KG1 (cell line): ENCODE results near the gene RAB5B.

Experiments used
- DNase-seq: peaks from one replicate; lab custom pipeline; 2025; lab: John Stamatoyannopoulos, UW

The RAB5B gene, protein sequence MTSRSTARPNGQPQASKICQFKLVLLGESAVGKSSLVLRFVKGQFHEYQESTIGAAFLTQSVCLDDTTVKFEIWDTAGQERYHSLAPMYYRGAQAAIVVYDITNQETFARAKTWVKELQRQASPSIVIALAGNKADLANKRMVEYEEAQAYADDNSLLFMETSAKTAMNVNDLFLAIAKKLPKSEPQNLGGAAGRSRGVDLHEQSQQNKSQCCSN

DNA sequence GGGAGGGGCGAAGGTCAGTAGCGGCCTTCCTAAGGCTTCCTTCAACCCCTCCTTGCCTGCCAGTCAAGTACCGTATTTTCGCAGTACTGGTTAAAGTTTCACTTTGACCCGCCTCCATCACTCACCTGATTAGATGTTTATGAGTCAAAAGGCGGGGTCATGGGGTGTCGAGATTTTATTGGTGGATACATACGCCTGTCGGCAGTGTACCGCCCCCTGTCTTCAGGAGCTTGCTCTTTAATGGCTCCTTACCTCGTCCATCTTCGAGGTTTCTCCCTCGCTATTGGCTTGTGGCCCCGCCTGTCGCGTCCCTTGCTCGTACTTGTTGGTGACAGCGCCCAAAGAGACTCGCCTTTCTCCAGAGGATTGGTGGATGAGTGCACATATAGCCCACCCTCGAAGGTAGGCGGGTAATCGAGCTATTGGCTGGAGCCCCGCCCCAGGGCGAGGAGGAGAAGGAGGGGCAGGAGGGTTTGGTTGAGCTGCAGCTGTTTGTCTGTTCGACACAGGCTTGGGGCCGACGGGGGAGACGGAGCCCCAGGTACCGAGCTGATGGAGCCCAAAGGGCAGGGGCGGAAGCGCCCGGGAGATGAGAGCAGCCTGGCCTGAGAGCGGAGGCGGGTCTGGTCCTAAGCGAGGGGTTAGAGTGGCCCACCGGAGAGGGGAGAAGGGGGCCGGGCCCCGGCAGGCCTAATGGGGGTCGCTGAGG lies at the start of gene RAB5B:
Gene RAB5B, plus strand, starts transcription at position 480 of the 709 bp plus-strand sequence. CDS start 12,883 bp downstream, outside the sequence.
- DNase-seq: peak; percentile 85

DNA sequence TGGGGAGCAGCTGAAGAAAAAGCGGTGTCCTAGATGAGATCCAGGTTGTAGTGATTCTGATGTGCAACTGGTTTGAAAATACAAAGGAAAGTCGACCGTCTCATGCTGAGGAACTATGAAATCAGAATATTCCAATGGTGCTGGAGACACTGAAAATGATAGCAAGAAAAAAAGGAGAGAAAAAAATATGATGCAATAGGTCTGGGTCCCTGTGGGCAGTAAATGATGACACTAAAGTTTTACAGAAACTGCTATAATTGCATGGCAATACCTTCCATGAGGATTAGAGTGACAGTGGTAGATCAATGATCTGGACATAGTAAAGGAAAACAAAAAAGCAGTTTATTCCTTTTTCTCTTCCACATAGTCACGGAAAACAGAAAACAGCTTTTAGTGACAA lies 48.5 kb upstream of the RAB5B start:
- DNase-seq: no peak

DNA sequence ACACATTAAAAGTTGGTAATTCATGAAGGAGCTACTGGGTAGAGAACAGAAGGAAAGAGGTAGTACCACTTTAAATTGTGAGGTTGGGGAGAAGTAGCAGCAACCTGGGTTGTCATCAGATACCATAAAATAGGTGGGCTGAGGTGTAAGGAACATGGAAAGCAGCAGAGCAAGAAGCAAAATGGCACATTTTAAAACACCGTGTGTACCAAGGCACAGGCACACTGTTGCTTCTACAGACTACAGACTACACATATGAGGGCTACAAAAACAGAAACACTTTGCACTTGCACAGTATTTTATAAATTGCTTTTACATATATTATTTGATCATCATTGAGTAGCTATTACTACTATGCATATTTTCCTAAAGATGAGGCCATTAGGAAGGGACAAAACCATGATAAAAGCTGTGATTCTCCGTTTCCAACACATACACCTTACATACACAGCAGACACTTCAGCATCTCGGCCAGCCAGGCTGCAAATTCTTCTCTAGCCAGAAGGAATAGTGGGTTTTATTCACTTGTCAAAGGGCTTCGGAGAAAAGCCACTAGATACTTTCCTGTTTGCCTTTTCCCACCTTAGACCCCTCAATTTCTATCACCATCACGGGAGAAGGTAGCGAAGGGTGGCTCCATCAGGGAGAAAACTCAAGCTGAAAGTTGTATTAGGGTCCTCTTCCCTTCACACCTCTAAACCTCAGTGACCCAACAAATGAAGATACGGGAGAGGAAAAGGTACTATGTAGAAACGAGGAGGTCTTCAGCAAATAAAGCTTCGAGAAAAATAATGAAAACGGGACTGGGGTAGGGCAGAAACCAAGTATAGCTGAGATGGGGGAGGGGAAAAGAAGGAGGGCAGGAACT lies 47.8 kb upstream of the RAB5B start:
- DNase-seq: no peak

DNA sequence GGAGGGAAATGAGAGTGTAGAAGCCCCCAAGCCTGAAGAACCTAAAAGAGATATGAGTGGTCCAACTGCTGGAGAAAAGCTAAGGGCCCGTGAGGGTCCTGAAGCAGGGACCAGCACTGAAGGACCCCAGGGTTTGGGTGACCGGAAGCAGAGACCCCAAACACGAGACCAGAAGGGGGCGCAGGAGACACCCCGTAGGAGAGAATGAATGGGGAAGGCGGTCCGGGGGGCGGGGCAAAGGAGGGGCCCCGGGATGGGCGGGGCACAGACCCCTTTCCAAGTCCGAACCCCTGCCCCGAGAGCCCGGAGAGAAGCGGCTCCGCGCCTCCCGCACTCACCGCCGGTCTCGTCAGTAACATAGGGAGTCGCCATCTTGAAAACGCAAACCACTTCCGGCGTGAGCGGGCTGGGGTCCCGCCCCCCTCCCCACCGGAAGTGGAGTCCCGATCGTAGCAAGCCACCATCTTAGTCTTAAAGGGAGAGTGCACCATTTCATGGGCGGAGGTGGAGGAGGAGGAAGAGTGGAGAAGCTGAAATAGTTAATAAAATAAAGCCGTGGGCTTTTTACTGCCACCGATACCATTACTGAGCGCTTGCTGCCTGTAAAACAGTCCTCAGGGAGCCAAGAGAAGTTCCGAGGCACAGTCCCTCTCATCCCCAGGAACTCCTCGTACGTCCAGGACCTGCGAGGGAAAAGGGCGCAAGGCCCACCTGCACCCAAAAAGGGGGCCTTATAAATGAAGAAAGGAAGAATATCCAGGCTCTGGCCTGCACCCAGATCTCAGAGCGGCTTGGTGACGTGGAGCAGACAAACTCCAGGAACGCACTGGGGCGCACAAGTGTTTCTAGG lies 46.9 kb upstream of the RAB5B start:
- DNase-seq: peak; percentile 57

DNA sequence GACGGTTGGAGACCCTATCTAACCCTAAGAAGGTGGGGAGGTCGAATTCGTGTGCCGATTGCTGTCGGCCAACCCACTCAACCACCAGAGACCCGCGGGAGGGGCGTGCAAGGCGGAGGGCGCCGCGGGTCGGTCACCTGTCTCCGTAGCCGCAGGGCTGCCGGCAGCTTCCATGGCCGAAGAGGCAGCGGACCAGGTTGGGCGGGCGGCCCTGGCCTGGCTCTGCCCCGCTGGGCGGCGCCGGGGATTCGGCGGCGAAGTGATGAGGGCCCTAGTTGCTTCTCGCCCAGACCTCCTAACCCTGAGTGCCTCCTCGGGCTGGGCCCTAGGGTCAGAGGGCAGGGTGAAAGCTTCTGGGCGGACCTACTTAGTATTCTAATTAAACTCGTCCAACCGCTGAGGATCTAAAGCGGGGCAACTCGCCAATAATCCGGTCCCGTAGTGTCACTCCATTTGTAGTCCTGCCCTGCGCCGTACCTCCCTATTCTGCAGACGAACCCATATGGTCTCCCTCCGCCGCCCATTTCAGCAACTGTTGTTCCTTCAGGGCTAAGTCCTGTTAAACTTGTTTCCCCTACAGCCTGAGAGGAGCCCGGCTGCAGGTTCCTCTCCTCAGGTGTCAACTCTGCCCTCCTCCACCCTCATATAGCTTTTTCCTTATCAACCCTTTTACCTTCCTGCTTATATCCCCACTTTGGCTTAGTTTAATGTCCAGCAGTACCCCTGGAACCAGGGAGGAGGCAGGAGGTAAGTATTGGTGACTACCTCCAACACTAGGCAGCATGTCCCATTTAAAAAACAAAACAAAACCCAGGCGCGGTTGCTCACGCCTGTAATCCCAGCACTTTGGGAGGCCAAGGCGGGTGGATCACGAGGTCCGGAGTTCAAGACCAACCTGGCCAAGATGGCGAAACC lies 46.0 kb upstream of the RAB5B start, which contains the start of gene PYM1:
Gene PYM1, minus strand, starts transcription at position 307 of the 915 bp plus-strand sequence. Its CDS starts 133 bp downstream, at position 174.
- peak; percentile 46 for DNase-seq

DNA sequence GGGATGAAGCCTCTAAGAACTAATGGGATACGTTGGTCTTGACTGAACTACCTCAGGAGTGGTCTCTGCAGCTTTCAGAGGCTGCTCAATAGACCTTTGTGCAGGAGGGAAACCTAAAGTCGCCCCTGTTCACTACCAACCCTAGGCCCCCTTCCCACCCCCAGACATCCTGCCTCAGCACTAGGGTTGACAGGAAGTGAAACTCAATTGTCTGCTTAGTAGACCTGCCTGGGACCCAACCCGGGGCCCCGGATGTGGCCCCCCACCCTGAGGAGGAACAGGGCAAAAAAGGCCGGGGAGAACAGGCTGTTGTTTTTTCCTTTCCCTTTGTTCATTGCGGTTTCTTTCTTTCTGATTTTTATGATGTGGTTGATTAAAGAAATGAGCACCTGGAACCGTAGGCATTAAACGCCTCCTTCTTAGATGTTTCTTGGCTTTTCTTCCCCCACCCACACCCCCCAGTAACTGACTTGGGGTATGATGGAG lies 44.5 kb upstream of the RAB5B start:
- DNase-seq: peak; percentile 17

DNA sequence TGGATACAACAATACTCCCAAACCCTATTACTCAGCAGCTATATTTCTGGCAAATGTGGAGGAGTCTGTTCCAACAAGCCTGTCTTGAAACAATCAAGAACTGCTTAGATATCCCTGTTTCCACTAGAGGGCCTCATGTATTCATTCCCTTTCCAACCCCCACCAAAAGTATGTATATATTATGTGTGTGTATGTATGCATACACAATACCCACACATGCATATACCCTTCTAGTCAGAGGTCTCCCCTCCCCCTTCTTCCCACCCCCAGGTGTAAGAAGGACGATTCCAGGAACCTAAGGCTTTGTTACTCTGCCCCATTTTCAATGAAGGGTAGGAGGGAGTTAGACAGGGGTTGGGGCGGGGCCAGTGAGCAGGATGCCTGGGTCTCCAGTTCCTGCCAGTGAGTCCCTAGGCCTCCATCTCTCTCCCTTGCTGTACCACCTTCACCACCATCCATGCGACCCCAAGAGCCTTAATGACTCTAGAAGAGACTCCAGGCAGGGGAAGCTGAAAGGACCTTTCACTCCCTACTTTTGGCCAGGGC lies 43.0 kb upstream of the RAB5B start, which contains the start of gene DGKA:
Gene DGKA, plus strand, starts transcription at position 392 of the 546 bp plus-strand sequence. CDS start 5,342 bp downstream, outside the sequence.
- DNase-seq: no peak

DNA sequence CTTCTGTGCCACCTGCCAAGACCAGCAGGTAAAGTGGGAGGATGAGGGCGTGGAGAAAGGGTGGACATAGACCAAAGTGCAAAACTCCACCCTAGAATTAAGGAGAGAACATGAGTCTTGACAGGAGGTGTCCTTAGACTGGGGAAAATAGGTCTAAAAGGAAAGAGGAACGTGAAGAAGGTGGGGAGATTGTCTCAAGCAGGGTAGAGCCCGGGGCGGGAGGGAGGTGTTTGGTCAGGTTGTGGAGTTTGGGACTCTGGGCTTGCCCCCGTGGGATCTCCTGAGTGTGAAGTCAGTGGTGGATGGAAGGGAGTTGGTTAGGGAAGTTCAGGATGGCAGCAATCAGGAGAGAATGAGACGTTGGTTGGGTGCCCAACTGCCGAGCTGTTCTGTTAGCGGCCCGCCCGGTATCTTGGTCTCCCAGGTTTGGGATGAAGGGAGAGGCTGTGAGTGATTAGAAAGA lies 42.5 kb upstream of the RAB5B start:
- no peak for DNase-seq

DNA sequence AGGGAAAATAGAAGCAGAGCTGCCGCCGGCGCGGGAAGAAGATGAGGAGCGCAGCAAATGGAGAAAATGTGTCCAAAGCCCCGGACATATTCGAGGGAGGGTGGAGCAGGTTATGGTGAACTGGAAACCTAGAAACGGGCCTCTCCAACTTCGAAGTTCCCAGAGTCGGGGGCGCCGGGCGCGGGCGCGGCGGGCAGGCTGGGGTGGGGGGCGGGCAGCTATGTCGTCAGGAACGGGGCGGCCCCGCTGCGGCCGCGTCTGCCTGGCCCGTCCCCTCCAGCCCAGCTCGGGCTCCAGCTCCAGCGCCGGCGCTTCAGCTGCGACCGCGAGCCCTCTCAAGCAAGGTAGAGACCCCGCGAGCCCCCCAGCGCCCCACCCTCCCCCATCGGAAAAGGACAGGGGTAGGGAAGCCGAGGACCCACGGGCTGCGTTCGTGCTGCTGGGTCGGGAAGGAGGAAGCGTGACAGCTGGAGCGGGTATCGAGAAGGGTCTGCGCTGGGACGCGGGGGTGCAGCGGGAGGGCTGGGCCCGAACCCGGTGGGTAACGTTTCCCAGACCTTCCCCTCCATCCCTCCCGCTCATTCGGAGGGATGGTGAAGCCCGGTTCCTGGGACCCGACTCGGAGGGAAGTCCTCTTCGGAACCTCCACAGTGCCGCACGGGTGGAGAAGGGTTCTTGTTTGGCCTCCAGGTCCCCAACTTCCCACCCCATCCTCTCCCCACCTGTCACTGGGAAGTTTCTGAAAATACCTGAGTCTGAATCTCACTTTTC lies 41.9 kb upstream of the RAB5B start:
- no peak for DNase-seq

DNA sequence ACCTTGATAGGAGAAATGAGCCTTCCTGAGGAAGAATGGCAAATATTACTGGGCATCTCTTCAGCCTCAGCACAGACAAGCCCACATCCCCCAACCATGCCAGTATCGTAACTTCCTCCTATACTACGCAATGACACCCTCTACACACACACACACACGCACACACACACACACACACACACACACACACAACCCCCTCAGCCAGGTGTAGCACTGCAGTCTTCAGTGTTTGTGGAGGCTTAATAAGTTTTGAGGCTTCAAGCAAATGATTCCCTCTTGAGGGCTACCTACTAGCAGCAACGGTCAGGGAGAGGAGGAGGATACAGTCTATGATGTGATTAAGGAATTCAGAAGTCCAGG lies 41.3 kb upstream of the RAB5B start:
- no peak for DNase-seq

DNA sequence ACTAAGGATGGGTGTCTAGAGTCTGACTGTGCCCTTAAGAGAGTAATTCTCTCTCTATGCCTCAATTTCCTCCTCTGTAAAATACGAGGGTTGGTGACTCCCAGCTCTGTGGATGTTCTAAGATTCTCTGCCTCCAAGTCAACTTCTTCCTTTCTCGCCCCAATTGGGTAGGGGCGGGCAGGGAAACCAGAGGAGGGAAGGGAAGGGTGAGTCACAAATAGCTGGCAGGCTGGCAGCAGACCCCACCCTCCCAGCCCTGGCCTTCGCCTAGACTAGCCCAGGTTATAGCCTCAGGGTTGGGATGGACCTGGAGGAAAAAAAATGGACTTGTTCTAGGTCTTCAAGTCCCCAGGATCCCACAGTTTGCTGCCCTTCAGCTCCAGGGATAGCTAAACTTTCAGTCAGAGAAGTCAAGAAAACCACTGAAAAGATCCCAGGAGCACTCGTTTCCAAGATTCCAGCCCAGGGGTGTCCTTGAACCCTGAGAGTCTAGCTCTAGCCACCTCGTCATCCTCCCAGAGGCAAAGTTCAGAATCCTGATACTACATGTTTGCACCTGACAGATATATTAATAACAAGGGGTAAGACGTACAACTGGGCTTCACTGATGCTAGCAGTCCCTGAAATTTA lies 40.6 kb upstream of the RAB5B start:
- no peak for DNase-seq

DNA sequence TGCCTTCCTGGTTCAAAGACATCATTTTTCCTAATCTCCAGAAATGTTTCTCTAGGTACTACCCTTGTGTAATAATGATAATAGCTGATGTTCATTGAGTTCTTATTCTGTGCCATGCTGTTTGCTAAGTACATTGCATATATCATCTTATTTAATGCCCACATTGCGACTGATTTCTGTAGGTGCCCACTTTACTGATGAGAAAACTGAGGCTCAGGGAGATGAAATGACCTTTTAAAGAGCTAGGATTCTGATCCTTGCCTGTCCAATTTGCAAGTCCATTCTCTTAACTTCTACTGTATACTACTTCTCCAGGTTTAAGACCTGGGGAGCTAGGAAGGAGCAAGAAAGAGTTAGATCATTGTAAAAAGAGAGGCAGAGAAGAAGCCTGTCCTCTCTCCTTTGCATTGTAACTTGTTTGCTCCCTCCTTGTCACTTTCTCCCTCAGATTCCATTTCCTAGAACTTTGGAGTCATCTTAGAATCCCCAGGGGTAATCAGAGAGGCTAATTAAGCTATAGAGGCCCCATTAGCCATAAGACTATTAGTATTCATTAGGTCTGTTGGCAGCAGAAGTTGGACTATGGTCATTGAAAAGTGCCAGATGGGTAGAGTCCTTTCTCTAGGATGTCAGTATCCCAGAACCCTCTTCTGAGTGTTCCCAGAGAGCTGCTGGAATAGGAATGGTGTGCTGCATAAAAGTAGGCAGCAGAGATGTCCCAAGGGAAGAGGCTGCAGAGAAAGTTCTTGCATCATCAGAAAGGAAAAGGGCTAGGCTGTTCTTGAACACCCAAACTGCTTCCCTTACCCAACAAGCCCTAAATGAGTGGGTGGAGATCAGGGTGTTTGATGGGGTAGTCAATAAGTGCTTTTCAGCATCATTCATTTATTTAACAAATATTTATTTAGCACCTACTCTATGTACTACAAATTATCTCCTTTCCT lies 39.8 kb upstream of the RAB5B start:
- DNase-seq: no peak

DNA sequence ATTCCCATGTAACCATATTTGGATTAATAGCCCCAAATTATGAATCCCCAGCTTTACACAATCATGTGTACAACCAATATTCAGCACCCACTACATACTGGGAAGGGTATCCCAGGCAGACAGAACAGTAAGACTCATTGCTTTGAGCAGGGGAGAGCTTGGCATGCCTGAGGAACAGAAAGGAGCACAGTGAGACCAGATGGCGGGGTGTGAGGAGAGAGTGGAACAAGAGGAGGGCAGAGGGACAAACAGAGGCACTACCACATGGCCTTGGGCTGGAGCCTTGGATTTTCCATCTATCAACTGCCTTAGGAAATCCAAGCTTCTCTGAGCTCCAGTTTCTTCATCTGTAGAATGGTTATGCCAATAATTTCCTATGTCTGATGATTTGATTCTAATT lies 39.1 kb upstream of the RAB5B start:
- DNase-seq: no peak

DNA sequence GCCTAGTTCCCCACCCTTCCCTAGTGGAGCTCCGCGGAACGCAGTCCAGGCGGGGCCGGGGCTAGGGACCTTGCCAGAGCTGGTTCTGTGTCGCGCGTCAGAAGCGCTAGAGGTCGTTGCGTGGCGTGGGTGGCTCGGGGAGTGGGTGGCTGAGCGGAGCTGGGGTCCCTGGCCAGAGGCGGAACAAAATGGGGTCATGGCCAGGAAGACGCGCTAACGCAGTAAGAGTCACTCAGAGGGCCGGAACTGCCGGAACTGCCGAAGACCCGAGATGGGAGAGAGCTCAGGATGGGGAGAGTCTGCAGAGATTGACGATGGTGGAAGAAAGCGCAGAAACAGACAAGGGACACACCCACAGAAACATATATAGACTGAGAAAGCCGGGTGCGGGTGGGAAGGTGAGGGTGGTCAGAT lies 38.1 kb upstream of the RAB5B start:
- DNase-seq: no peak

DNA sequence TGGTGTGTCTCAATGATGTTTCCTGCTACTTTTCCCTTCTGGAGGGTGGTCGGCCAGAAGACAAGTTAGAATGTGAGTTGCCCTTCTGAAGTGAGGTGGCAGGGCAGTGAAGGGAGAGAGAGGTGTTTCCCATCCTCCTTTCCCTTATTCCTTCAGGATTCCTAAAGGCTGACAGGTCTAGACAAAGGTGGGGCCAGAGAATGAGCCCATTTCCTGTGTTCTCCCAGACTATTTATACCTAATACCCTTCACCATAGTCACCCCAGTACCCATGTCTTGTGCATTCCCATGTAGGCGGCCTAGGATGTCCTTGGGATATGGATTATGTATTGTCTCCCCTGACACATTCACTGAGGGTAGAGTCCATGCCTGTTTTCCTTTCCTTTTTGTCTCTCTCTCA lies 35.9 kb upstream of the RAB5B start:
- DNase-seq: no peak

DNA sequence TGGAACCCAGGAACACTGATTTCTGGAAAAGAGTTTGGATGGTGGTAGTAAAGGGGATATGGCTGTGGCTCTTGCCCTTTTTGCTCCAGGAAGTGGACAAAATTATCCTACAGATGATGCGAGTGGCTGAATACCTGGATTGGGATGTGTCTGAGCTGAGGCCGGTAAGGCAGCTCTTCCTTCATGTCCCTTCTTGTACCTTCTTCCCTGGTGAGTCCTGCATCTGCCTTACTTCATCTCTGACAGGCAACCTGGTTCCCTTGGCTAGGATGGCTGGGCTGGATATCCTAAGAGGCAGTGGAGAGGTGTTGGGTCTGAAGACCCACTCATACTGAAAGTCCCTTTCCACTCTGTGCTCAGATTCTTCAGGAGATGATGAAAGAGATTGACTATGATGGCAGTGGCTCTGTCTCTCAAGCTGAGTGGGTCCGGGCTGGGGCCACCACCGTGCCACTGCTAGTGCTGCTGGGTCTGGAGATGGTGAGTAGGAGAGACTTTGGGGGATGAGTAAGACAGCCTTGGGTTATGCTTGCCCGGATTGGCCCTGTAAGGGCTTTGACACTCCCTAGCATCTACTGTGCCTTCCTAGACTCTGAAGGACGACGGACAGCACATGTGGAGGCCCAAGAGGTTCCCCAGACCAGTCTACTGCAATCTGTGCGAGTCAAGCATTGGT lies 34.9 kb upstream of the RAB5B start:
- no peak for DNase-seq
